A204.1 (cell line): ENCODE measurements around the gene PPP2R1A.
A peak's percentile ranks its signal among the peaks of the same experiment; 100 is the strongest.
"Not testable (repeated sequence)": the region's sequence is repeated elsewhere in the genome, so short reads cannot be mapped to it uniquely, and the experiment has no call there.

Experiments used
- FAIRE-seq: peaks from 2 replicates; lab custom pipeline; 2012; peaks lifted over from hg19 to GRCh38; lab: Jason Lieb, UNC

Gene PPP2R1A

DNA sequence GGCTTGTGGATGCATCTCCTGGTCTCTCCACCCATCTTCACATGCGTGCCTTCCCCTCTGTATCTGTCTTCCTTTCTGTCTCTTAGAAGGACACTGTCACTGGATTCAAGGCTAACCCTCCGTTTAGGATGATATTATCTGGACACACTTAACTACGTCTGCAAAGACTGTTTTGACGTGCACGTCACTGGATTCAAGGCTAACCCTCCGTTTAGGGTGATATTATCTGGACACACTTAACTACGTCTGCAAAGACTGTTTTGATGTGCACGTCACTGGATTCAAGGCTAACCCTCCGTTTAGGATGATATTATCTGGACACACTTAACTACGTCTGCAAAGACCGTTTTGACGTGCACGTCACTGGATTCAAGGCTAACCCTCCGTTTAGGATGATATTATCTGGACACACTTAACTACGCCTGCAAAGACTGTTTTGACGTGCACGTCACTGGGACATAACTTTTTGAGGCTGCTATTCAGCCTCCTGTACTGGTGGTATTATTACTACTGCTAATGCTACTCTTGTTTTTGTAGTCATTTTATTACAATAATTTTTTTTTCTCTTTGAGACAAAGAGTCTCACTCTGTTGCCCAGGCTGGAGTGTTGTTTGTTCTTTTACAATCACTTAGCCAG, 11.0 kb downstream of the PPP2R1A start:
- not testable (repeated sequence) for FAIRE-seq

GRCh38 chr19:52206481-52206880, 16.6 kb downstream of the PPP2R1A start:
- FAIRE-seq, result no peak

GRCh38 chr19:52211203-52211602, 21.4 kb downstream of the PPP2R1A start:
- FAIRE-seq, result no peak

GRCh38 chr19:52211926-52212571, 22.2 kb downstream of the PPP2R1A start:
- FAIRE-seq, result no peak

DNA sequence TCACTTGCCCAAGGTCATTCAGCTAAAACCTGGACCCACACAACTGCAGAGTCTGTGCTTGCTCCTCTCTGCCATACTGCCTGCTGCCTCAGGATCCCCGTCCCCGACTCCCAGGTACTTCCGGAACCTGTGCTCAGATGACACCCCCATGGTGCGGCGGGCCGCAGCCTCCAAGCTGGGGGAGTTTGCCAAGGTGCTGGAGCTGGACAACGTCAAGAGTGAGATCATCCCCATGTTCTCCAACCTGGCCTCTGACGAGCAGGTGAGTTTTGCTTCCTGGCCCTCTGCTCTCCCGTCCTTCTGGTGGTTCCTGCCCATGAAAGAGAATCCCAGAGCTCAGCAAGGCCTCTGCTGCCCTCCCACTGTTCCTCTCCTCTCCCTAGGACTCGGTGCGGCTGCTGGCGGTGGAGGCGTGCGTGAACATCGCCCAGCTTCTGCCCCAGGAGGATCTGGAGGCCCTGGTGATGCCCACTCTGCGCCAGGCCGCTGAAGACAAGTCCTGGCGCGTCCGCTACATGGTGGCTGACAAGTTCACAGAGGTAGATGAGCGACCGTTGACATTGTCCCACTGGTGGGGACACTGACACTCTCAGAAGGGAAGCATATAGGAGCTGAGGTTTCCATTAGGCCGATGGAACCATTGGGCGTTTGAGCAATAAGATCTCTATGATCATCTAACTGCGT, 22.9 kb downstream of the PPP2R1A start:
- FAIRE-seq, result no peak

DNA sequence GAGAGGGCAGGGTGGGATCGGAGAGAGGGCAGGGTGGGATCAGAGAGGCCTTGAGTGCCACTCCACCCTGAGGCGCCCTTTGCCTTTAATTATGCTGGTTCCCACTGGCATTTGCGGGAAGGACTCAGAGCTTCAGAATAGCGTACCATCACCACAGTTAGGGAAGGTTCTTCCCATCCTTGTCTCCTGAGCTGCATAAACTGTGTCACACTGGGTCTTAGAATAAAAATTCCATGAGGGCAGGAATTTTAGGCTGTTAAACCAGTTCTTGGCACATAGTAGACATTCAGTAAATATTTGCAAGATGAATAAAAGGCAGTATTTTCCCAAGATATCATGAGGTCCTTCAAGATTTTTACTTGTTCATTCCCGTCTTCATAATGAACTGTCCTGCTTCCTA, 24.4 kb downstream of the PPP2R1A start:
- FAIRE-seq, result no peak

DNA sequence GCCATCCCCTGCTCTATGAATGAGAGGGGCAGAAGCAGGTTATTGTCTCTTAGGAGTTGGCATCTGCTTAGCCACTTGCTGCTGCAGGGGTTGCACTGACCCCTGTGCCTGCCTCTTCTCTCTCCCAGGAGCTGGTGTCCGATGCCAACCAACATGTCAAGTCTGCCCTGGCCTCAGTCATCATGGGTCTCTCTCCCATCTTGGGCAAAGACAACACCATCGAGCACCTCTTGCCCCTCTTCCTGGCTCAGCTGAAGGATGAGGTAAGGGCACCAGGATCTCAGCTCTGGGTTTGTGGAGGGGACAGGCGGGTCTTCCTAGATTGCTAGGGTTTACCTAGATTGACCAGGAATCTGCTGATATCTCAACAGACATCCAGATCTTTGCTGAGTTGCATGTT, 26.5 kb downstream of the PPP2R1A start:
- no peak for FAIRE-seq

DNA sequence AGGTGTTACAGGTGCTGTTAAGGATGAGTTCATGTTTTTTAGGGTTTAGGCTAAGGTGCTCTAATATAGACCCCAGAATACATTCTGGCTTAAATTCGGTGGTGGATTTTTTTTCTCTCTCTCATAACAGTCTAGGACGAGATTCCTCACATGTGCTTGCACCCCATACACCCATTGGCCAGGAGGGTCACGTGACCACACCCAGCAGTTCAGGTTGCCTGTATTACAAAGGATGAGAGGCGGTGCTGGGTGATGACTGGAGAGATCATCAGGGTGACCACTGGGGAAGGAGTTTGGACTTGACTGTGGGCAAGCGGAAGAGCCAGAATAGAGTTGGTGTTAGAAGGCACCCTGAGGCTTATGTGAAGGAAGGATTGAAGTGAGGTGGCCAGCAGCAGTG, 27.7 kb downstream of the PPP2R1A start:
- no peak for FAIRE-seq

- FAIRE-seq, result no peak
Observed at GRCh38 chr19:52219611-52220010, 29.8 kb downstream of the PPP2R1A start.

GRCh38 chr19:52221031-52221430, 31.2 kb downstream of the PPP2R1A start:
- FAIRE-seq, result no peak

- no peak for FAIRE-seq
Observed at GRCh38 chr19:52221831-52222375, 32.1 kb downstream of the PPP2R1A start.

GRCh38 chr19:52224211-52224610, 34.4 kb downstream of the PPP2R1A start:
- no peak for FAIRE-seq

GRCh38 chr19:52226652-52227051, 36.8 kb downstream of the PPP2R1A start:
- FAIRE-seq, result no peak

GRCh38 chr19:52227196-52227940, 37.5 kb downstream of the PPP2R1A start:
- no peak for FAIRE-seq

GRCh38 chr19:52227980-52228379, 38.1 kb downstream of the PPP2R1A start:
- no peak for FAIRE-seq

GRCh38 chr19:52229524-52229923, 39.7 kb downstream of the PPP2R1A start:
- FAIRE-seq, result no peak

GRCh38 chr19:52230685-52231084, 40.8 kb downstream of the PPP2R1A start:
- FAIRE-seq, result no peak

GRCh38 chr19:52231154-52231910, 41.5 kb downstream of the PPP2R1A start:
- FAIRE-seq, result no peak

DNA sequence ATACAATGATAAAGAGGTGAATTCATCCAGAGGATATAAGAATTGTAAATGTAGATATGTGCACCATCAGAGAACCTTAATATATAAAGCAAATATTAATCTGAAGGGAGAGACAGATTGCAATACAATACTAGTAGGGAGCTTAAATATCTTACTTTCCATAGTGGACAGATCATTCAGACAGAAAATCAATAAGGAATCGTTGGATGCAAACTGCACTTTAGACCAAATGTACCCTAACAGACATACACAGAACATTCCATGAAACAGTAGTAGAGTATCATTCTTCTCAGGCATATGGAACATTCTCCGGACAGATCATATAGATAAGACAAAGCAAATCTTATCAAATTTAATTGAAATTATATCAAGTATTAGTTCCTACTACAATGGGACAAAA, 44.6 kb downstream of the PPP2R1A start:
- no peak for FAIRE-seq

DNA sequence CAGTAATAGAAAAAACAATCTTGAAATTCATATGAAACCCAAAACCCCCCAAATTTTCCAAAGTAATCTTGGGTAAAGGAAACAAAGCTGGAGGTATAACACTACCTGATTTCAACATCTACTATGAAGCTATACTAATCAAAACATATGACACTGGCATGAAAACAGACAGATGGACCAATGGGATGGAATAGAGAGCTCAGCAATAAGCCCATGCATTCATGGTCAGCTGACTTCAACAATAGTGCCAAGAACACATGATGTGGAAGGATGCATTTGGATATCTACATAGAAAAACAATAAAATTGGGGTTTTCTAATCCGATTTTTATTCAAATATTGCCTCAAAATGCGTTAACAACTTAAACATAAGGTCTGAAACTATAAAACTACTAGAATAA, 47.3 kb downstream of the PPP2R1A start:
- no peak for FAIRE-seq

DNA sequence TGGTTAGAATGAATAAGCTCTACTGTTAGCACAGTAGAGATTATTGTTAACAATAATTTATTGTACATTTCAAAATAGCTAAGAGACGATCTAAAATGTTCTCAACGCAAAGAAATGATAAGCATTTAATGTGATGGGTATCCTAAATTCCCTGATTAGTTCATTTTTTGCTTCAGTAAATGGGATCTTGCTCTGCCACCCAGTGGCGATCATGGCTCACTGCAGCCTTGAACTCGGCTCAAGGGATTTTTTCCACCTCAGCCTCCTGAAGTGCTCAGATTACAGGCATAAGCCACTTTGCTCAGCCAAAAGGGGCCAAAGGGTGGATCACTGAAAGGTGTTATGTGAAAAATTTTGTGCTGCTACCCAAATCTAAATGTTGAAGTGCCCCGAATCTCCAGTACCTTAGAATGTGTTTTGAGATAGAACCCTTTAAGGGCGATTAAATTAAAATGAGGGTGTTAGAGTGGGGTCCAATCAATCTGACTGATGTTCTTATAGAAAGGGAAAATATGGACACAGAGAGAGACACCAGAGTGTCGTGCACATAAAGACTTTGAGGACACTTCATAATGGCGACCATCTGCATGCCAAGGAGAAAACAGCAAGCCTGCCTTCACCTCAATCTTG, 48.0 kb downstream of the PPP2R1A start:
- FAIRE-seq, result peak; percentile 97
